SK-N-SH (cell line): ENCODE results near the gene EIF2AK2. TPM values are rescaled to one million over a fixed set of nuclear protein-coding genes. Genes with fewer than 3 reads are reported as not detected.

ENCODE experiments used
- CTCF ChIA-PET: fragments of 300-600, 350-600 bp; formaldehyde crosslinking; extraction: SDS; loops from one replicate; lab custom pipeline; 2021; lab: Yijun Ruan, JAX
- POLR2A ChIA-PET: fragments of 350-600 bp; sonication (Branson Sonifier 250); formaldehyde crosslinking; extraction: SDS; loops from one replicate; lab custom pipeline; 2020; ENCODE audit warnings: antibody characterized with exemption, inconsistent platforms; lab: Yijun Ruan, JAX
- DNase-seq: peaks from one replicate; pipeline ENCODE4 v3.0.0; 2012
- H2AFZ ChIP-seq: fragments of 200-600 bp; sonication (generic); 2 replicates; pipeline ENCODE4 v1.8.1; 2016; ENCODE audit warnings: antibody characterized with exemption, mild to moderate bottlenecking, low read depth
- H3F3A ChIP-seq: fragments of 200-600 bp; sonication (generic); replicated peaks from 2 replicates; pipeline ENCODE3; 2016; ENCODE audit warnings: antibody characterized with exemption, mild to moderate bottlenecking; ENCODE audit not compliant: insufficient read depth
- H3K27ac ChIP-seq, 2 experiments: fragments of 200-500 bp in 1 of 2; fragments of 200-600 bp in 1 of 2; sonication (Bioruptor generic) in 1 of 2; sonication (generic), shearing (Covaris generic) in 1 of 2; 2 replicates each; pipeline versions ENCODE4 v1.5.1 to v1.6.1; 2014 to 2016; ENCODE audit warnings: low read depth in 2 of 2, inconsistent platforms in 1 of 2, low read length in 1 of 2, mild to moderate bottlenecking in 1 of 2, mixed read lengths in 1 of 2
- H3K27me3 ChIP-seq: fragments of 200-600 bp; sonication (generic), shearing (Covaris generic); 2 replicates; pipeline ENCODE4 v1.6.1; 2016; ENCODE audit warnings: mixed run types; ENCODE audit not compliant: insufficient read depth
- H3K36me3 ChIP-seq, 2 experiments: fragments of 200-500 bp in 1 of 2; fragments of 200-600 bp in 1 of 2; sonication (Bioruptor generic) in 1 of 2; sonication (generic) in 1 of 2; replicated peaks in 1 of 2; 2 replicates each; pipeline versions ENCODE3 to v1.5.1; 2014 to 2016; ENCODE audit warnings: low read length in 1 of 2, mild to moderate bottlenecking in 1 of 2; ENCODE audit not compliant: insufficient read depth in 2 of 2, control insufficient read depth in 1 of 2
- H3K4me1 ChIP-seq, 2 experiments: fragments of 200-500 bp in 1 of 2; fragments of 200-600 bp in 1 of 2; sonication (Bioruptor generic) in 1 of 2; sonication (generic), shearing (Covaris generic) in 1 of 2; 2 replicates each; pipeline versions ENCODE4 v1.5.1 to v1.6.1; 2014 to 2016; ENCODE audit warnings: low read depth in 1 of 2, low read length in 1 of 2, mixed run types in 1 of 2; ENCODE audit not compliant: insufficient read depth in 2 of 2, control insufficient read depth in 1 of 2
- H3K4me2 ChIP-seq: fragments of 200-600 bp; sonication (generic), shearing (Covaris generic); 2 replicates; pipeline ENCODE4 v1.6.1; 2017; ENCODE audit warnings: mixed run types
- H3K4me3 ChIP-seq, 2 experiments: fragments of 200-500 bp in 1 of 2; fragments of 200-600 bp in 1 of 2; sonication (Bioruptor generic) in 1 of 2; sonication (generic), shearing (Covaris generic) in 1 of 2; 2 replicates each; pipeline versions ENCODE4 v1.5.1 to v1.8.1; 2014 to 2016; ENCODE audit warnings: low read depth in 2 of 2, inconsistent platforms in 1 of 2, low read length in 1 of 2, mild to moderate bottlenecking in 1 of 2, mixed read lengths in 1 of 2, moderate library complexity in 1 of 2
- H3K79me2 ChIP-seq: fragments of 200-600 bp; sonication (generic); 2 replicates; pipeline ENCODE4 v1.8.1; 2017; ENCODE audit warnings: mild to moderate bottlenecking; ENCODE audit not compliant: insufficient read depth
- H3K9ac ChIP-seq: fragments of 200-600 bp; sonication (generic); 2 replicates; pipeline ENCODE4 v1.6.1; 2017; ENCODE audit warnings: mixed run types
- H3K9me2 ChIP-seq: fragments of 200-600 bp; sonication (generic); 2 replicates; pipeline ENCODE4 v1.6.1; 2017; ENCODE audit warnings: mixed run types
- H3K9me3 ChIP-seq: fragments of 200-600 bp; sonication (generic); 2 replicates; pipeline ENCODE4 v1.6.1; 2017; ENCODE audit warnings: mixed run types, mild to moderate bottlenecking, moderate library complexity
- H4K20me1 ChIP-seq: fragments of 200-600 bp; sonication (generic); 2 replicates; pipeline ENCODE4 v1.6.1; 2017; ENCODE audit warnings: mild to moderate bottlenecking, mixed run types; ENCODE audit not compliant: insufficient read depth
- EP300 ChIP-seq, 2 experiments: IDR thresholded peaks; 2 replicates each; pipeline versions ENCODE4 v1.4.0 to v1.6.1; 2012; ENCODE audit warnings: borderline replicate concordance in 1 of 2, low read depth in 1 of 2, low read length in 1 of 2
- EZH2phosphoT487 ChIP-seq: fragments of 200-600 bp; sonication (generic); IDR thresholded peaks from 2 replicates; pipeline ENCODE4 v1.6.1; 2017; ENCODE audit warnings: low read depth, mixed run types, mild to moderate bottlenecking, antibody characterized with exemption, moderate library complexity, borderline replicate concordance
- FOSL2 ChIP-seq: IDR thresholded peaks from 2 replicates; pipeline ENCODE4 v1.4.0; 2012; ENCODE audit warnings: low read depth, mild to moderate bottlenecking, moderate library complexity, borderline replicate concordance
- FOXJ3 ChIP-seq: sonication (generic); formaldehyde crosslinking; IDR thresholded peaks from 2 replicates; pipeline ENCODE4 v1.5.1; 2020; ENCODE audit warnings: mild to moderate bottlenecking, missing genetic modification reagents
- GATA2 ChIP-seq: sonication (generic); formaldehyde crosslinking; IDR thresholded peaks from 2 replicates; pipeline ENCODE4 v1.5.0; 2020; ENCODE audit warnings: mild to moderate bottlenecking, missing genetic modification reagents
- PBX3 ChIP-seq: IDR thresholded peaks from 2 replicates; pipeline ENCODE4; 2012
- RAD21 ChIP-seq: IDR thresholded peaks from 2 replicates; pipeline ENCODE4 v1.6.1; 2012; ENCODE audit warnings: mild to moderate bottlenecking, low read length
- RCOR1 ChIP-seq: fragments of 150-350 bp; IDR thresholded peaks from 2 replicates; pipeline ENCODE4 v1.6.1; 2017; ENCODE audit warnings: antibody characterized with exemption, low read length
- RXRA ChIP-seq: IDR thresholded peaks from 2 replicates; pipeline ENCODE4 v1.4.0; 2012; ENCODE audit warnings: low read depth, mild to moderate bottlenecking, borderline replicate concordance
- SIN3A ChIP-seq: IDR thresholded peaks from 2 replicates; pipeline ENCODE4 v1.6.1; 2012; ENCODE audit warnings: low read depth, mild to moderate bottlenecking, low read length, moderate library complexity, borderline replicate concordance
- SMC3 ChIP-seq: IDR thresholded peaks from 2 replicates; pipeline ENCODE4 v1.6.1; 2012; ENCODE audit warnings: low read depth, low read length, improper control_type of control experiment
- USF1 ChIP-seq: IDR thresholded peaks from 2 replicates; pipeline ENCODE4 v1.4.0; 2012; ENCODE audit warnings: low read depth, borderline replicate concordance
- YY1 ChIP-seq: IDR thresholded peaks from 2 replicates; pipeline ENCODE4 v1.4.0; 2012; ENCODE audit warnings: low read depth, mild to moderate bottlenecking
- WGBS: methylation state at CpG from one replicate; pipeline ENCODE4 v1.1.6; 2017; ENCODE audit warnings: low lambda C conversion rate; 5-methylcytosine and 5-hydroxymethylcytosine counted together
- polyA plus RNA-seq, 3 experiments: library from polyadenylated mRNA; depleted of rRNA; stranded (reverse); fragments of >200 nt; gene quantifications; 2 replicates each; pipeline ENCODE4 v1.2.3, GENCODE V29; 2012
- TF ChIP-seq, protein P1 (sequence below): fragments of 150-350 bp; IDR thresholded peaks from 2 replicates; pipeline ENCODE4 v1.6.1; 2016; ENCODE audit warnings: mild to moderate bottlenecking, low read depth, low read length
- TF ChIP-seq, protein P2 (sequence below): IDR thresholded peaks from 2 replicates; pipeline ENCODE4 v1.6.1; 2012; ENCODE audit warnings: mild to moderate bottlenecking, low read depth, low read length, moderate library complexity
- TF ChIP-seq, protein P3 (sequence below): IDR thresholded peaks from 2 replicates; pipeline ENCODE4 v1.4.0; 2012; ENCODE audit warnings: low read depth, borderline replicate concordance
- TF ChIP-seq, protein P4 (sequence below): fragments of 150-350 bp; IDR thresholded peaks from 2 replicates; pipeline ENCODE4 v1.6.1; 2017; ENCODE audit warnings: antibody characterized with exemption, low read length, low read depth, borderline replicate concordance

Gene EIF2AK2
- polyA plus RNA-seq, 1 of the 3 experiments (the other 2 are of a cell fraction), result 9.0 TPM

GRCh38 chr2:37143974-37144373 is 12.8 kb downstream of the EIF2AK2 start:
- Histone ChIP-seq H3K9me2 (no peaks in the 10 kb centered on the region), H3K27ac (no peak overlapping the region), H4K20me1 (no peaks in the 10 kb centered on the region), H3K4me2 (no peak overlapping the region), H3K4me3 (no peak overlapping the region), H3K27me3 (no peaks in the 10 kb centered on the region), H3K9ac (no peak overlapping the region), H2AFZ (no peak overlapping the region), H3K9me3 (no peaks in the 10 kb centered on the region), H3K4me1 (no peaks in the 10 kb centered on the region), H3F3A (no peaks in the 10 kb centered on the region), H3K36me3 (peaks cover 57 to 70% of the 10 kb centered on the region in 2 experiments), H3K79me2 (peaks cover 7% of the 10 kb centered on the region; the same call in 1 of the 2 replicates)
- 96% methylated on average over 1 of the region's 1 CpG for WGBS
- POLR2A ChIA-PET, result no interaction called here
- DNase-seq, result no peak
- no peak for TF ChIP-seq EZH2phosphoT487
- TF ChIP-seq, protein P1, sequence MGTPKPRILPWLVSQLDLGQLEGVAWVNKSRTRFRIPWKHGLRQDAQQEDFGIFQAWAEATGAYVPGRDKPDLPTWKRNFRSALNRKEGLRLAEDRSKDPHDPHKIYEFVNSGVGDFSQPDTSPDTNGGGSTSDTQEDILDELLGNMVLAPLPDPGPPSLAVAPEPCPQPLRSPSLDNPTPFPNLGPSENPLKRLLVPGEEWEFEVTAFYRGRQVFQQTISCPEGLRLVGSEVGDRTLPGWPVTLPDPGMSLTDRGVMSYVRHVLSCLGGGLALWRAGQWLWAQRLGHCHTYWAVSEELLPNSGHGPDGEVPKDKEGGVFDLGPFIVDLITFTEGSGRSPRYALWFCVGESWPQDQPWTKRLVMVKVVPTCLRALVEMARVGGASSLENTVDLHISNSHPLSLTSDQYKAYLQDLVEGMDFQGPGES, result no peak
- TF ChIP-seq RAD21, result no peak
- TF ChIP-seq SIN3A, result no peak
- TF ChIP-seq FOXJ3, result no peak
- no peak for TF ChIP-seq RCOR1
- TF ChIP-seq, protein P2, sequence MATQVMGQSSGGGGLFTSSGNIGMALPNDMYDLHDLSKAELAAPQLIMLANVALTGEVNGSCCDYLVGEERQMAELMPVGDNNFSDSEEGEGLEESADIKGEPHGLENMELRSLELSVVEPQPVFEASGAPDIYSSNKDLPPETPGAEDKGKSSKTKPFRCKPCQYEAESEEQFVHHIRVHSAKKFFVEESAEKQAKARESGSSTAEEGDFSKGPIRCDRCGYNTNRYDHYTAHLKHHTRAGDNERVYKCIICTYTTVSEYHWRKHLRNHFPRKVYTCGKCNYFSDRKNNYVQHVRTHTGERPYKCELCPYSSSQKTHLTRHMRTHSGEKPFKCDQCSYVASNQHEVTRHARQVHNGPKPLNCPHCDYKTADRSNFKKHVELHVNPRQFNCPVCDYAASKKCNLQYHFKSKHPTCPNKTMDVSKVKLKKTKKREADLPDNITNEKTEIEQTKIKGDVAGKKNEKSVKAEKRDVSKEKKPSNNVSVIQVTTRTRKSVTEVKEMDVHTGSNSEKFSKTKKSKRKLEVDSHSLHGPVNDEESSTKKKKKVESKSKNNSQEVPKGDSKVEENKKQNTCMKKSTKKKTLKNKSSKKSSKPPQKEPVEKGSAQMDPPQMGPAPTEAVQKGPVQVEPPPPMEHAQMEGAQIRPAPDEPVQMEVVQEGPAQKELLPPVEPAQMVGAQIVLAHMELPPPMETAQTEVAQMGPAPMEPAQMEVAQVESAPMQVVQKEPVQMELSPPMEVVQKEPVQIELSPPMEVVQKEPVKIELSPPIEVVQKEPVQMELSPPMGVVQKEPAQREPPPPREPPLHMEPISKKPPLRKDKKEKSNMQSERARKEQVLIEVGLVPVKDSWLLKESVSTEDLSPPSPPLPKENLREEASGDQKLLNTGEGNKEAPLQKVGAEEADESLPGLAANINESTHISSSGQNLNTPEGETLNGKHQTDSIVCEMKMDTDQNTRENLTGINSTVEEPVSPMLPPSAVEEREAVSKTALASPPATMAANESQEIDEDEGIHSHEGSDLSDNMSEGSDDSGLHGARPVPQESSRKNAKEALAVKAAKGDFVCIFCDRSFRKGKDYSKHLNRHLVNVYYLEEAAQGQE, result no peak
- TF ChIP-seq GATA2 (CRISPR knock-in tag), result no peak
- TF ChIP-seq FOSL2, result no peak
- no peak for TF ChIP-seq EP300 (IDR thresholded peaks at IDR 0.05; ENCODE audit: borderline replicate concordance in 1 of 2, low read depth in 1 of 2, low read length in 1 of 2)
- TF ChIP-seq USF1, result no peak
- TF ChIP-seq, protein P3, sequence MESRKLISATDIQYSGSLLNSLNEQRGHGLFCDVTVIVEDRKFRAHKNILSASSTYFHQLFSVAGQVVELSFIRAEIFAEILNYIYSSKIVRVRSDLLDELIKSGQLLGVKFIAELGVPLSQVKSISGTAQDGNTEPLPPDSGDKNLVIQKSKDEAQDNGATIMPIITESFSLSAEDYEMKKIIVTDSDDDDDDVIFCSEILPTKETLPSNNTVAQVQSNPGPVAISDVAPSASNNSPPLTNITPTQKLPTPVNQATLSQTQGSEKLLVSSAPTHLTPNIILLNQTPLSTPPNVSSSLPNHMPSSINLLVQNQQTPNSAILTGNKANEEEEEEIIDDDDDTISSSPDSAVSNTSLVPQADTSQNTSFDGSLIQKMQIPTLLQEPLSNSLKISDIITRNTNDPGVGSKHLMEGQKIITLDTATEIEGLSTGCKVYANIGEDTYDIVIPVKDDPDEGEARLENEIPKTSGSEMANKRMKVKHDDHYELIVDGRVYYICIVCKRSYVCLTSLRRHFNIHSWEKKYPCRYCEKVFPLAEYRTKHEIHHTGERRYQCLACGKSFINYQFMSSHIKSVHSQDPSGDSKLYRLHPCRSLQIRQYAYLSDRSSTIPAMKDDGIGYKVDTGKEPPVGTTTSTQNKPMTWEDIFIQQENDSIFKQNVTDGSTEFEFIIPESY, result no peak
- TF ChIP-seq, protein P4, sequence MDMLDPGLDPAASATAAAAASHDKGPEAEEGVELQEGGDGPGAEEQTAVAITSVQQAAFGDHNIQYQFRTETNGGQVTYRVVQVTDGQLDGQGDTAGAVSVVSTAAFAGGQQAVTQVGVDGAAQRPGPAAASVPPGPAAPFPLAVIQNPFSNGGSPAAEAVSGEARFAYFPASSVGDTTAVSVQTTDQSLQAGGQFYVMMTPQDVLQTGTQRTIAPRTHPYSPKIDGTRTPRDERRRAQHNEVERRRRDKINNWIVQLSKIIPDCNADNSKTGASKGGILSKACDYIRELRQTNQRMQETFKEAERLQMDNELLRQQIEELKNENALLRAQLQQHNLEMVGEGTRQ, result no peak
- no peak for TF ChIP-seq SMC3
- TF ChIP-seq PBX3, result no peak
- TF ChIP-seq RXRA, result no peak
- no peak for TF ChIP-seq YY1
- CTCF ChIA-PET, result no interaction called here
